T-cell (primary cell): ENCODE data around the gene CAB39. TPM values are rescaled to one million over a fixed set of nuclear protein-coding genes. Genes with fewer than 3 reads are reported as not detected.

Experiments used
- ATAC-seq, 4 experiments: fragments of 200-7000 bp in 3 of 4; fragments of 150-1000 bp in 1 of 4; cut with Tn5 transposase; replicated peaks in 1 of 4; 1 replicate in 3 of 4; 2 replicates in 1 of 4; pipeline ENCODE4 v1.10.0; 2021; ENCODE audit warnings: moderate library complexity in 3 of 4, mild to moderate bottlenecking in 2 of 4, moderate number of reproducible peaks in 1 of 4
- CTCF ChIA-PET, 2 donors: fragments of 300-600 bp; sonication (Branson Sonifier 250); formaldehyde crosslinking; loops; one replicate each; lab custom pipeline; 2022; ENCODE audit warnings: antibody characterized with exemption in 2 of 2; lab: Charles Lee
- POLR2A ChIA-PET, 2 donors: fragments of 300-600 bp; sonication (Branson Sonifier 250); formaldehyde crosslinking; loops; one replicate each; lab custom pipeline; 2022; ENCODE audit warnings: antibody characterized with exemption in 2 of 2; lab: Charles Lee
- DNase-seq, 35 experiments: peaks; one replicate each; pipeline versions ENCODE4 v3.0.0 to v3.0.0-alpha.2; 2013 to 2023
- H3K27ac ChIP-seq: one replicate; pipeline ENCODE4 v1.5.1; 2013; ENCODE audit warnings: low read length
- H3K27me3 ChIP-seq, 2 experiments: replicated peaks in 1 of 2; 1 replicate in 1 of 2; 2 replicates in 1 of 2; pipeline versions ENCODE4 v1.6.1 to v1.7.0; 2013; ENCODE audit warnings: low read length in 1 of 2, mixed read lengths in 1 of 2; ENCODE audit not compliant: control insufficient read depth in 2 of 2, insufficient read depth in 2 of 2; ENCODE audit errors: extremely low read depth in 1 of 2
- H3K36me3 ChIP-seq, 2 donors: 1 replicate in 1 of 2; 2 replicates in 1 of 2; pipeline versions ENCODE4 v1.6.1 to v1.7.0; 2013; ENCODE audit warnings: low read length in 1 of 2; ENCODE audit not compliant: control insufficient read depth in 2 of 2, insufficient read depth in 1 of 2; ENCODE audit errors: extremely low read depth in 1 of 2
- H3K4me1 ChIP-seq, 2 experiments: 1 replicate in 1 of 2; 2 replicates in 1 of 2; pipeline versions ENCODE4 v1.6.1 to v1.7.0; 2013; ENCODE audit warnings: low read length in 2 of 2, mixed read lengths in 1 of 2; ENCODE audit not compliant: insufficient read depth in 2 of 2, control insufficient read depth in 1 of 2; ENCODE audit errors: extremely low read depth in 1 of 2
- H3K4me3 ChIP-seq, 2 donors: 1 replicate in 1 of 2; 2 replicates in 1 of 2; pipeline versions ENCODE4 v1.5.1 to v1.7.0; 2013; ENCODE audit warnings: mild to moderate bottlenecking in 2 of 2, low read length in 1 of 2, moderate library complexity in 1 of 2; ENCODE audit not compliant: control insufficient read depth in 1 of 2; ENCODE audit errors: extremely low read depth in 1 of 2
- H3K9me3 ChIP-seq: 2 replicates; pipeline ENCODE4 v1.7.0; 2013
- H3K27ac Mint-ChIP-seq, 2 donors: one replicate each; pipeline ENCODE4 v1.8.0; 2020 to 2021; ENCODE audit warnings: mild to moderate bottlenecking in 2 of 2, mixed read lengths in 2 of 2
- H3K27me3 Mint-ChIP-seq, 2 donors: one replicate each; pipeline ENCODE4 v1.8.0; 2021 to 2022; ENCODE audit warnings: mixed read lengths in 2 of 2
- H3K36me3 Mint-ChIP-seq: one replicate; pipeline ENCODE4 v1.8.0; 2021; ENCODE audit warnings: mixed read lengths
- H3K4me1 Mint-ChIP-seq, 3 donors: one replicate each; pipeline ENCODE4 v1.8.0; 2020 to 2022; ENCODE audit warnings: mixed read lengths in 3 of 3, mild to moderate bottlenecking in 1 of 3
- H3K4me3 Mint-ChIP-seq, 3 donors: one replicate each; pipeline ENCODE4 v1.8.0; 2020 to 2022; ENCODE audit warnings: mild to moderate bottlenecking in 3 of 3, mixed read lengths in 3 of 3, moderate library complexity in 3 of 3
- H3K9me3 Mint-ChIP-seq, 3 donors: one replicate each; pipeline ENCODE4 v1.8.0; 2020 to 2022; ENCODE audit warnings: mixed read lengths in 3 of 3
- WGBS: methylation state at CpG from one replicate; pipeline ENCODE4 v1.1.5; 2013; ENCODE audit warnings: missing lambda C conversion rate; ENCODE audit not compliant: insufficient coverage; 5-methylcytosine and 5-hydroxymethylcytosine counted together
- total RNA-seq, 35 experiments: library from RNA in 6 of 35; stranded (reverse) in 6 of 35; fragments of 120-200 nt in 1 of 35; gene quantifications; one replicate each; pipeline versions ENCODE4 v1.2.1 to v1.2.4 and lab custom pipeline; 2013 to 2026

Gene CAB39
- total RNA-seq, 5 donors from 2014 or later (not counting 1 experiment from before 2014, with no cell fraction given) = 91.7 to 102 (median 96.7) TPM

DNA sequence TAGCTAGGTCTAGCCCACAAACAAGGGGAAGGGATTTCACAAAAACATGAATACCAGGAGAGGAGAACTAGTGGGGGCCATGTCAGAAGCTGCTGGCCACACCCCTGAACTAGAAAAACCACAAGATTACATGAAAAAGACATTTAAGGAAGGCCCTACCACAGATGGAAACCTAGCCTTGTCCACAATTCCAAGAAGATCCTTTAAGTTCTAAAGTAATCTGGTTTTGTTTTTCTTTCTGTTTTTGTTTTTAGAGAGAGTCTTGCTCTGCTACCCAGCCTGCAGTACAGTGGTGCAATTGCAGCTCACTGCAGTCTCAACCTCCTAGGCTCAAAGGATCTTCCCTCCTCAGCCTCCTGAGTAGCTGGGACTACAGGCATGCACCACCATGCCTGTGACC, 34.2 kb upstream of the CAB39 start:
- Mint-ChIP-seq H3K27ac (peak overlapping the region in 1 of 2 donors; percentile 69), H3K4me3 (peak overlapping the region in 1 of 3 donors; percentile 15), H3K27me3 (no peaks in the 10 kb centered on the region), H3K36me3 (no peaks in the 10 kb centered on the region), H3K9me3 (peaks cover 3 to 7% (median 3%) of the 10 kb centered on the region in 3 donors), H3K4me1 (peaks cover 15 to 44% (median 22%) of the 10 kb centered on the region in 3 donors)
- no peak for DNase-seq
- Histone ChIP-seq H3K36me3 (peaks cover 0 to 2% of the 10 kb centered on the region in 2 donors), H3K27ac (no peak overlapping the region), H3K27me3 (peaks cover 0 to 4% of the 10 kb centered on the region in 2 experiments), H3K9me3 (no peaks in the 10 kb centered on the region), H3K4me3 (no peak overlapping the region), H3K4me1 (peaks cover 0 to 5% of the 10 kb centered on the region in 2 experiments)
- POLR2A ChIA-PET = interaction anchor here (0.6 to 0.7 kb wide), 3 partner anchors 63 to 400 kb away, joined by 3 to 5 read pairs (median 3); no protein-coding TSS in a partner anchor
- CTCF ChIA-PET = interaction anchor here in 1 of 2 donors (0.6 kb wide), 1 partner anchor 21 kb away, joined by 3 read pairs; no protein-coding TSS in a partner anchor
- ATAC-seq = no peak

DNA sequence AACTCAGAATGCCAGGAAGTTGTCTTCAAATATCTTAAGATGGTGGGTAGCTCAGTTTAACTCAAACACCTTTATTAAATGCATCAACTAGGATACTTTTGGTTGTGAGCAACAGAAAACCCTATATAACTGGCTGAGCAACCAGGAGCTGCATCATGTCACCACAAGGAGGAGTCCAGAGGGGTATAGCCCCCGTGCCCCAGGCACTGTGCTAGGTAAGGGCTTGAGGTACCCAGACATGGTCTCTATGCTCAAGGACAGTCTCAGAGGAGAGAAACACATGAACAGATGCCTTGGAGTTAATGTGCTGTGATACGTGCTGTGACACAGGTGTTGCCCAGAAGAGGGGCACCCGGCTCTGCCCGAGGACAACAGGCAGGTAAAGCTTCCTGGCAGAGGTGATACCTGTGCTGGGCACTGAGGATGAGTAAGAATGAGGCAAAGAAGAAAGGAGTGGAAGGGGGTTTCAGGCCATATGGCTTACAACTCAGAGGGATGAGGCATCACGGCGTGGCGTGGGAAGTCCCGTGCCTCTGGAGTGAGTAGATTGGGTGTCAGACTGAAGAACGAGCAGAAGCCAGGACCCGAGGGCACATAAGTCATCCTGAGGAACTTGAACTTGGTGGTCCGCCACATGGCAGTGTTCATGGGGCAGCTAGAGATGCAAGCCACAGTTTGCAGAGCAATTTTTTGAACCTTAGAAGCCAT, 32.0 kb upstream of the CAB39 start:
- 78% methylated on average over 11 of the region's 11 CpGs for WGBS
- Mint-ChIP-seq H3K9me3 (peaks cover 3 to 7% (median 3%) of the 10 kb centered on the region in 3 donors), H3K36me3 (no peaks in the 10 kb centered on the region), H3K27me3 (no peaks in the 10 kb centered on the region), H3K4me3 (no peak overlapping the region), H3K4me1 (peaks cover 20 to 52% (median 25%) of the 10 kb centered on the region in 3 donors), H3K27ac (no peak overlapping the region)
- peaks cover 0 to 4% of the 10 kb centered on the region in 2 experiments for H3K27me3 ChIP-seq
- H3K36me3 ChIP-seq = peaks cover 0 to 2% of the 10 kb centered on the region in 2 donors
- no peak overlapping the region for H3K4me3 ChIP-seq
- peaks cover 0 to 5% of the 10 kb centered on the region in 2 experiments for H3K4me1 ChIP-seq
- ChIA-PET CTCF (no interaction called here), POLR2A (no interaction called here)
- DNase-seq = no peak
- no peak for ATAC-seq
- no peak overlapping the region for H3K27ac ChIP-seq
- H3K9me3 ChIP-seq = no peaks in the 10 kb centered on the region

DNA sequence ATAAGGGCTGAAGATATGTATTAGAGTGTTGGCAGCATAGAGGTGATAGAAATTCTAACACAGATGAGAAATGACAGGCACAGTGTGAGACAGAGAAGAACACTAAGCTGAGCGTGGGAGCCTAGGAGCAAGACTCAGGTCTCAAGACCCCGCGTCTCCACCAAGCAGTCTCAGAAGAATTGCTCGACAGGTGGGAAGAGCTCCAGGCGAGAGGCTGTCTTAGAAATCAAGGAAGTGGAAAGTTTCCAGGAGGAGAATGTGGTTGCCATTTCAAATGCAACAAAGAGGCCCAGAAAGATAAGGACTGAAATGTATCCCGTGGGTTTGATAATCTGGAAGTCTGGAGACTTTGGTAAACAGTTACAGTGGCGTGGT, 31.5 kb upstream of the CAB39 start:
- Histone ChIP-seq H3K4me1 (peaks cover 0 to 5% of the 10 kb centered on the region in 2 experiments), H3K27ac (no peak overlapping the region), H3K36me3 (peaks cover 0 to 2% of the 10 kb centered on the region in 2 donors), H3K4me3 (no peak overlapping the region), H3K27me3 (peaks cover 0 to 4% of the 10 kb centered on the region in 2 experiments), H3K9me3 (no peaks in the 10 kb centered on the region)
- ChIA-PET POLR2A (interaction anchor here in 1 of 2 donors (0.5 kb wide), 1 partner anchor 1454 kb away, joined by 3 read pairs; no protein-coding TSS in a partner anchor), CTCF (no interaction called here)
- peaks cover 3 to 7% (median 3%) of the 10 kb centered on the region in 3 donors for H3K9me3 Mint-ChIP-seq
- peaks cover 20 to 52% (median 22%) of the 10 kb centered on the region in 3 donors for H3K4me1 Mint-ChIP-seq
- no peak for ATAC-seq
- 93% methylated on average over 7 of the region's 7 CpGs for WGBS
- H3K4me3 Mint-ChIP-seq = no peak overlapping the region
- DNase-seq = no peak
- no peaks in the 10 kb centered on the region for H3K27me3 Mint-ChIP-seq
- H3K27ac Mint-ChIP-seq = no peak overlapping the region
- no peaks in the 10 kb centered on the region for H3K36me3 Mint-ChIP-seq

DNA sequence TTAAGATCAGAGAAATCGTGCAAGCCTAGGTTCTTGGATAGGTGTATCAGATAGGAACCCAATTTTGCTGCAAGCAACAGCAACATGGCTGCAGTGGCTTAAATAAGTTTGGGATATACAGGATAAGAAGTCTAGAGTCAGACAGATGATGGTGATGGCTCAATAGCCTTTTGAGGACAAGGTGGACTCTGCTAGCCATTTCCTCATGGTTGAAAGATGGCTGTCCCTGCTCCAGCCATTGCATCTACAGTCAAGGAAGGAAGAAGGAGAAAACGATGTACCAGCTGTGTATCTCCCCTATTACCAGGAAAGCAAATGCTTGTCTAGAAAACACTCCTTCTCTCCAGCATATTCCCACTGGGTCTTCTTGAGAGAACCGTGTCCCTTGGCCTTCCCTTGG, 30.1 kb upstream of the CAB39 start:
- peaks cover 0 to 5% of the 10 kb centered on the region in 2 experiments for H3K4me1 ChIP-seq
- H3K4me3 Mint-ChIP-seq = no peak overlapping the region
- ChIA-PET CTCF (interaction anchor here in 1 of 2 donors (0.7 kb wide), 1 partner anchor 21 kb away, joined by 3 read pairs; no protein-coding TSS in a partner anchor), POLR2A (no interaction called here)
- H3K4me1 Mint-ChIP-seq = peaks cover 18 to 45% (median 23%) of the 10 kb centered on the region in 3 donors
- no peak overlapping the region for H3K27ac Mint-ChIP-seq
- no peak overlapping the region for H3K27ac ChIP-seq
- H3K9me3 Mint-ChIP-seq = peaks cover 0 to 7% (median 3%) of the 10 kb centered on the region in 3 donors
- H3K36me3 Mint-ChIP-seq = no peaks in the 10 kb centered on the region
- H3K4me3 ChIP-seq = no peak overlapping the region
- H3K9me3 ChIP-seq = no peaks in the 10 kb centered on the region
- ATAC-seq = no peak
- peaks cover 0 to 4% of the 10 kb centered on the region in 2 experiments for H3K27me3 ChIP-seq
- no peak for DNase-seq
- 89% methylated on average over 2 of the region's 3 CpGs for WGBS
- H3K36me3 ChIP-seq = peaks cover 0 to 2% of the 10 kb centered on the region in 2 donors
- no peaks in the 10 kb centered on the region for H3K27me3 Mint-ChIP-seq

DNA sequence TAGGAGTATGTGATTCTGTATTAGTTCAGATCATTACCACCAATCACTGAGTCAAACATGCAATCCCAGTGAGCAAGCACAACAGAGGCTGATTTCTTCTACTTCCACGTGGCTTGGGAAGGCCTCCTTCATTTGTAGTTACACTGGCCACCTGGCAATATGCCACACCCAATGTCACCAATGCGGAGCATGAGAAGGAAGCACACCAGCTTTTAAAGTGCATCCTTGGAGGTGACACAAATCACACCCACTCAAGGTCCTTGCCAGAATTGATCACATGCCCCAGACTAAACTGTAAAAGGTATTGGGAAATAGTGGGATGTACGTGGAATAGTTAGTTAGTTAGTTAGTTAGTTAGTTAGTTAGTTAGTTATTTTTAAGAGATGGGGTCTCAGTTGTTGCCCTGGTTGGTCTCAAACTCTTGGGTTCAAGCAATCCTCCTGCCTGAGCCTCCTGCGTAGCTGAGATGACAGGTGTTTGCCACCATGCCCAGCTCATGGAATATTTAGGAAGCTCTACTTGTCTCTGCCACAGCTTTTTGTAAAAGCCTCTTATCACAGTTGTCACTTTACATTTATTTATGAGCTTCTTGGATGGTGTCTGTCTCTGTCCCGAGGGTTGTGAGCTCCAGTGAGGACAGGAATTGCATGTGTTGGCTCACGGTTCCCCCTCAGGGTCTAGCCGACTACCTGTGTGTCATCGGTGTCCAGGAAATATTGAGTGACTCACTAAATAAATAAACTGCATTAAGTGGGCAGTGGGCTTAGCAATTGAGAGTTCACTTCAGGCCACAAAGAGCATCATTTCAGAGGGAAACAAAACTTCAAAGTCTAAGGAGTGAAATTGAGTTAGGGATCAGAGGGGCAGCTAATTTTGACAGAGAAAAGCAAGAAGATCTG, 28.1 kb upstream of the CAB39 start:
- WGBS = 79% methylated on average over 5 of the region's 8 CpGs
- CTCF ChIA-PET = no interaction called here

DNA sequence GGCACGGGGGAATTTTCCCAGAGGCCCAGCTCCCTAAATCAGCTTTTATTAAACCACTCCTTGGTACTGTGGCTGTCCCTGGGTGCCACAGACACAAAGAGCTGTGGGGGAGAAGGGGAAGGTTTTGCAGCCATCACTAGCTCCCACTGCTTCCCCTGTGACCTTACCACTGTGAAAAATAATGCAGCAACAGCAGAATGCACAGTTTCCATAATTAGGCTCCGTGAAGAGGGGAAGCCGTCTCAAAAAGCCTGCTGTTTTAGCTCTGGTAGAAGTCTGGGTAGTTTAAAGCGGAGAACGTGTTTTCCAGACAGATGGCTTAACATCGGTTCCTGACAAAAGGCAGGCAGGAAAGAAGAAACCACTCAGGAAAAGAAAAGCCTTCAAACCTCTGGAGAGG, 27.5 kb upstream of the CAB39 start:
- no peak for ATAC-seq
- no peaks in the 10 kb centered on the region for H3K27me3 Mint-ChIP-seq
- DNase-seq = no peak
- Histone ChIP-seq H3K4me3 (no peak overlapping the region), H3K27ac (no peak overlapping the region), H3K9me3 (no peaks in the 10 kb centered on the region), H3K27me3 (peaks cover 0 to 4% of the 10 kb centered on the region in 2 experiments), H3K36me3 (peaks cover 0 to under 1% of the 10 kb centered on the region in 2 donors), H3K4me1 (no peaks in the 10 kb centered on the region)
- H3K36me3 Mint-ChIP-seq = no peaks in the 10 kb centered on the region
- no peak overlapping the region for H3K27ac Mint-ChIP-seq
- peaks cover 6 to 28% (median 15%) of the 10 kb centered on the region in 3 donors for H3K4me1 Mint-ChIP-seq
- no peaks in the 10 kb centered on the region for H3K9me3 Mint-ChIP-seq
- H3K4me3 Mint-ChIP-seq = no peak overlapping the region
- ChIA-PET CTCF (no interaction called here), POLR2A (no interaction called here)
- 71% methylated on average over 1 of the region's 6 CpGs for WGBS

More for the DNA sequence above, 28.1 kb upstream of the CAB39 start:
- Mint-ChIP-seq H3K4me1 (peaks cover 6 to 28% (median 15%) of the 10 kb centered on the region in 3 donors), H3K27me3 (no peaks in the 10 kb centered on the region), H3K36me3 (no peaks in the 10 kb centered on the region), H3K4me3 (no peak overlapping the region), H3K27ac (no peak overlapping the region), H3K9me3 (no peaks in the 10 kb centered on the region)
- Histone ChIP-seq H3K36me3 (no peaks in the 10 kb centered on the region), H3K27me3 (peaks cover 0 to 4% of the 10 kb centered on the region in 2 experiments), H3K4me1 (no peaks in the 10 kb centered on the region), H3K27ac (no peak overlapping the region), H3K9me3 (no peaks in the 10 kb centered on the region), H3K4me3 (no peak overlapping the region)
- POLR2A ChIA-PET = interaction anchor here in 1 of 2 donors (0.5 kb wide), 1 partner anchor 40 kb away, joined by 3 read pairs; no protein-coding TSS in a partner anchor
- DNase-seq (no peak), ATAC-seq (no peak)
